K562 (cell line): Measurements from ENCODE around the gene MLLT3. TPM values are rescaled to one million over a fixed set of nuclear protein-coding genes. Genes with fewer than 3 reads are reported as not detected.

ENCODE experiments used
- ATAC-seq: fragments of 200-7000 bp; cut with Tn5 transposase; 3 replicates; pipeline ENCODE4 v1.9.1; 2020; ENCODE audit warnings: moderate library complexity
- BruUV-seq: library from RNA; stranded (reverse); fragments of 400-500 nt; replicated peaks from 2 replicates; lab custom pipeline; 2021; lab: Mats Ljungman, UMichigan
- CTCF ChIA-PET: fragments of 300-600 bp; formaldehyde crosslinking; extraction: SDS; loops from one replicate; lab custom pipeline; 2021; ENCODE audit warnings: low intra/inter-chr PET ratio; lab: Yijun Ruan, JAX
- POLR2A ChIA-PET: fragments of 300-600, 350-650 bp; sonication (Branson Sonifier 250); formaldehyde crosslinking; extraction: SDS; loops from one replicate; lab custom pipeline; 2021; ENCODE audit warnings: antibody characterized with exemption, inconsistent platforms; lab: Yijun Ruan, JAX
- DNase-seq, 4 experiments: peaks; one replicate each; pipeline versions ENCODE4 v3.0.0 to v3.0.0-alpha.2; 2011 to 2018; ENCODE audit warnings: low spot score in 3 of 4, mixed read lengths in 3 of 4; ENCODE audit errors: extremely low read depth in 1 of 4
- FAIRE-seq: peaks from 2 replicates; lab custom pipeline; 2011; peaks lifted over from hg19 to GRCh38; lab: Jason Lieb, UNC
- H2AFZ ChIP-seq: 2 replicates; pipeline ENCODE4 v1.6.0; 2011; ENCODE audit warnings: low read depth, low read length, control low read depth, inconsistent platforms
- H3K27ac ChIP-seq: fragments of 200-600 bp; 3 replicates; pipeline ENCODE4 v1.8.0; 2011; ENCODE audit warnings: low read depth, mild to moderate bottlenecking, control low read depth, inconsistent platforms, low read length, moderate library complexity, mixed read lengths; ENCODE audit errors: extremely low read depth
- H3K27me3 ChIP-seq, 2 experiments: fragments of 300-600 bp in 1 of 2; 2 replicates in 1 of 2; 3 replicates in 1 of 2; pipeline versions ENCODE4 v1.6.0 to v1.8.0; 2011; ENCODE audit warnings: inconsistent platforms in 2 of 2, low read length in 2 of 2, mild to moderate bottlenecking in 1 of 2, mixed read lengths in 1 of 2, moderate library complexity in 1 of 2; ENCODE audit not compliant: control insufficient read depth in 2 of 2, insufficient read depth in 2 of 2
- H3K36me3 ChIP-seq: fragments of 300-600 bp; 3 replicates; pipeline ENCODE4 v1.8.0; 2011; ENCODE audit warnings: mild to moderate bottlenecking, low read length, inconsistent platforms; ENCODE audit not compliant: control insufficient read depth, insufficient read depth
- H3K4me1 ChIP-seq, 2 experiments: fragments of 200-600 bp in 1 of 2; replicated peaks in 1 of 2; 2 replicates in 1 of 2; 3 replicates in 1 of 2; pipeline versions ENCODE4 v1.5.1 to v1.8.0; 2011; ENCODE audit warnings: inconsistent platforms in 2 of 2, low read length in 2 of 2, mild to moderate bottlenecking in 1 of 2, mixed read lengths in 1 of 2, moderate library complexity in 1 of 2; ENCODE audit not compliant: control insufficient read depth in 2 of 2, insufficient read depth in 2 of 2
- H3K4me2 ChIP-seq: 2 replicates; pipeline ENCODE4 v1.6.1; 2011; ENCODE audit warnings: low read length, control low read depth, inconsistent platforms, mixed read lengths; ENCODE audit not compliant: insufficient read depth
- H3K4me3 ChIP-seq: fragments of 200-600 bp; sonication (generic), shearing (Covaris generic); 2 replicates; pipeline ENCODE4 v1.5.1; 2016; ENCODE audit warnings: control low read depth, inconsistent platforms
- H3K79me2 ChIP-seq: fragments of 200-600 bp; 3 replicates; pipeline ENCODE4 v1.8.0; 2011; ENCODE audit warnings: low read length, inconsistent platforms; ENCODE audit not compliant: control insufficient read depth, insufficient read depth
- H3K9ac ChIP-seq, 2 experiments: 2 replicates each; pipeline versions ENCODE4 v1.6.0 to v1.6.1; 2011; ENCODE audit warnings: low read depth in 2 of 2, low read length in 2 of 2, control low read depth in 1 of 2, inconsistent platforms in 1 of 2, mild to moderate bottlenecking in 1 of 2, mixed read lengths in 1 of 2; ENCODE audit not compliant: insufficient read depth in 1 of 2
- H3K9me1 ChIP-seq: one replicate; pipeline ENCODE4 v1.6.0; 2011; ENCODE audit warnings: inconsistent platforms, mild to moderate bottlenecking, low read length, moderate library complexity; ENCODE audit not compliant: control insufficient read depth, insufficient read depth
- H3K9me3 ChIP-seq: replicated peaks from 2 replicates; pipeline ENCODE4 v1.5.1; 2011; ENCODE audit warnings: low read depth, low read length, inconsistent platforms; ENCODE audit not compliant: control insufficient read depth, insufficient read depth
- H4K20me1 ChIP-seq: replicated peaks from 2 replicates; pipeline ENCODE4 v1.6.1; 2011; ENCODE audit warnings: low read length, inconsistent platforms, mixed read lengths; ENCODE audit not compliant: control insufficient read depth, insufficient read depth
- FOXJ2 ChIP-seq: fragments of 200-800 bp; sonication (Bioruptor generic); IDR thresholded peaks from 2 replicates; pipeline ENCODE4 v1.6.1; 2016; ENCODE audit warnings: missing genetic modification characterization, missing compliant biosample characterization
- HNRNPL ChIP-seq: fragments of 200-400 bp; formaldehyde crosslinking; IDR thresholded peaks from 2 replicates; pipeline ENCODE4 v1.6.1; 2017; ENCODE audit warnings: low read depth, mild to moderate bottlenecking, low read length
- MAFF ChIP-seq: IDR thresholded peaks from 2 replicates; pipeline ENCODE4 v1.6.1; 2012; ENCODE audit warnings: low read length, improper control_type of control experiment
- PCBP1 ChIP-seq: fragments of 200-400 bp; formaldehyde crosslinking; IDR thresholded peaks from 2 replicates; pipeline ENCODE4 v1.6.1; 2018; ENCODE audit warnings: mild to moderate bottlenecking, low read depth, low read length; ENCODE audit not compliant: poor library complexity, severe bottlenecking
- PHF8 ChIP-seq: fragments of 200-600 bp; sonication (generic); IDR thresholded peaks from 2 replicates; pipeline ENCODE4 v1.6.1; 2012; ENCODE audit warnings: mixed run types, mild to moderate bottlenecking, inconsistent platforms, low read length, moderate library complexity, borderline replicate concordance
- SIX5 ChIP-seq, 2 experiments: IDR thresholded peaks; 2 replicates each; pipeline ENCODE4 v1.6.1; 2011; ENCODE audit warnings: low read length in 2 of 2, borderline replicate concordance in 1 of 2, low read depth in 1 of 2, mild to moderate bottlenecking in 1 of 2, moderate library complexity in 1 of 2; ENCODE audit not compliant: insufficient read depth in 1 of 2
- ZNF239 ChIP-seq: fragments of 250-450 bp; sonication (Bioruptor Pico); IDR thresholded peaks from 2 replicates; pipeline ENCODE4 v1.4.0; 2020; ENCODE audit warnings: mild to moderate bottlenecking
- ZNF57 ChIP-seq: fragments of 450-650 bp; formaldehyde crosslinking; IDR thresholded peaks from 2 replicates; pipeline ENCODE4 v1.4.0; 2020; ENCODE audit warnings: mild to moderate bottlenecking, moderate library complexity
- whole genome bisulfite sequencing: fragments of 100-300 bp; shearing (Covaris generic); methylation state at CpG from one replicate; pipeline ENCODE4 v1.1.6; 2016; ENCODE audit warnings: low coverage, mixed read lengths; ENCODE audit not compliant: insufficient coverage; ENCODE audit errors: missing lambda C conversion rate; 5-methylcytosine and 5-hydroxymethylcytosine counted together
- in situ Hi-C: fragments of 300-500 bp; cut with MboI; formaldehyde crosslinking; loops from 4 replicates; pipeline ENCODE4 v1.15.0; 2018; ENCODE audit warnings: inconsistent platforms, mixed read lengths
- intact Hi-C: fragments of 100-400 bp; cut with micrococcal nuclease; formaldehyde crosslinking; loops from 2 replicates; pipeline ENCODE4 v1.14.2; 2022
- polyA plus RNA-seq, 8 experiments: library from polyadenylated mRNA; depleted of rRNA in 4 of 8; stranded (reverse) in 5 of 8; unstranded in 3 of 8; fragments of >200 nt; fragmentation: Nextera tagmentation in 2 of 8; fragmentation: Illumina TruSeq in 1 of 8; extraction: Ambion mirVana in 2 of 8; extraction: Trizol in 1 of 8; gene quantifications; 2 replicates each; pipeline versions ENCODE4 v1.2.1 to v1.2.3, GENCODE V29; 2011 to 2014; ENCODE audit warnings: inconsistent platforms in 1 of 8, missing spikeins in 1 of 8
- total RNA-seq, 7 experiments: library from RNA; depleted of rRNA in 6 of 7; stranded (reverse); fragments of >200 nt in 6 of 7; fragmentation: Illumina TruSeq in 2 of 7; extraction: Trizol in 2 of 7; gene quantifications; 2 replicates each; pipeline versions ENCODE4 v1.2.1 to v1.2.3, GENCODE V29; 2011 to 2021; ENCODE audit warnings: low replicate concordance in 1 of 7
- TF ChIP-seq, protein P1 (sequence below): fragments of 450-650 bp; IDR thresholded peaks from one replicate; pipeline ENCODE4 v1.6.1; 2018; ENCODE audit warnings: mild to moderate bottlenecking, moderate library complexity; ENCODE audit not compliant: partially characterized antibody
- TF ChIP-seq, protein P2 (sequence below), 3 experiments: IDR thresholded peaks in 2 of 3; conservative IDR thresholded peaks in 1 of 3; 2 replicates each; pipeline ENCODE4 v1.5.1; 2011 to 2012; ENCODE audit warnings: low read length in 3 of 3, mild to moderate bottlenecking in 3 of 3, control low read depth in 2 of 3, improper control_type of control experiment in 1 of 3, inconsistent platforms in 1 of 3, low read depth in 1 of 3, mixed read lengths in 1 of 3, moderate library complexity in 1 of 3; ENCODE audit not compliant: insufficient read depth in 2 of 3
- TF ChIP-seq, protein P3 (sequence below), 2 experiments: fragments of 200-800 bp in 1 of 2; sonication (Bioruptor generic) in 1 of 2; sonication (generic) in 1 of 2; formaldehyde crosslinking in 1 of 2; IDR thresholded peaks in 1 of 2; conservative IDR thresholded peaks in 1 of 2; 2 replicates each; pipeline versions ENCODE4 v1.5.0 to v1.6.1; 2016 to 2020; ENCODE audit warnings: missing compliant biosample characterization in 1 of 2, missing genetic modification characterization in 1 of 2, missing genetic modification reagents in 1 of 2

Gene MLLT3
- total and polyA plus RNA-seq, 9 of the 15 experiments (the other 6 are each of a cell fraction or from before 2014, with no cell fraction given) = 0.07 to 0.42 (median 0.22) TPM; not detected in 4

DNA sequence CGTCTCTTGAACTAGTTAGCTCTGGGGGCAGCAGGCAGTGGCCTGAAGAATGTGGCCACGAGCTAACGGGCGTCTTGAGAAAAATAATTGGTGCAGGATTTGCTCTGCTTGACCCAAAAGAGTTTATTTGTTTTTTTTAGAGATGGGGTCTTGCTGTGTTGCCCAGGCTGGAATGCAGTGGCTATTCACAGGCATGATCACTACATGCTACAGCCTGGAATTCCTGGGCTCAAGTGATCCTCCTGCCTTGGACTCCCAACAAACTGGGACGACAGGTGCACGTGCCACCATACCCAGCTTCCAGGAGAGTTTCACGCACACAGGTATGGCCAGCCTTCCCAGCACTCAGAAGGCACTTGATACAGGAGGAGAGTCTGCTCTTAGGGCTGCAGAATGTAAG, 203.8 kb downstream of the MLLT3 start:
- TF ChIP-seq HNRNPL (no peak), PHF8 (no peak), PCBP1 (no peak), FOXJ2 (tag) (no peak), SIX5 (IDR thresholded peaks at IDR 0.05; ENCODE audit: borderline replicate concordance in 1 of 2, insufficient read depth in 1 of 2, low read depth in 1 of 2, low read length in 2 of 2) (no peak), ZNF239 (CRISPR knock-in tag) (no peak), MAFF (no peak), ZNF57 (CRISPR knock-in tag) (no peak)
- TF ChIP-seq, protein P1, sequence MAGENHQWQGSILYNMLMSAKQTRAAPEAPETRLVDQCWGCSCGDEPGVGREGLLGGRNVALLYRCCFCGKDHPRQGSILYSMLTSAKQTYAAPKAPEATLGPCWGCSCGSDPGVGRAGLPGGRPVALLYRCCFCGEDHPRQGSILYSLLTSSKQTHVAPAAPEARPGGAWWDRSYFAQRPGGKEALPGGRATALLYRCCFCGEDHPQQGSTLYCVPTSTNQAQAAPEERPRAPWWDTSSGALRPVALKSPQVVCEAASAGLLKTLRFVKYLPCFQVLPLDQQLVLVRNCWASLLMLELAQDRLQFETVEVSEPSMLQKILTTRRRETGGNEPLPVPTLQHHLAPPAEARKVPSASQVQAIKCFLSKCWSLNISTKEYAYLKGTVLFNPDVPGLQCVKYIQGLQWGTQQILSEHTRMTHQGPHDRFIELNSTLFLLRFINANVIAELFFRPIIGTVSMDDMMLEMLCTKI = no peak
- TF ChIP-seq, protein P2, sequence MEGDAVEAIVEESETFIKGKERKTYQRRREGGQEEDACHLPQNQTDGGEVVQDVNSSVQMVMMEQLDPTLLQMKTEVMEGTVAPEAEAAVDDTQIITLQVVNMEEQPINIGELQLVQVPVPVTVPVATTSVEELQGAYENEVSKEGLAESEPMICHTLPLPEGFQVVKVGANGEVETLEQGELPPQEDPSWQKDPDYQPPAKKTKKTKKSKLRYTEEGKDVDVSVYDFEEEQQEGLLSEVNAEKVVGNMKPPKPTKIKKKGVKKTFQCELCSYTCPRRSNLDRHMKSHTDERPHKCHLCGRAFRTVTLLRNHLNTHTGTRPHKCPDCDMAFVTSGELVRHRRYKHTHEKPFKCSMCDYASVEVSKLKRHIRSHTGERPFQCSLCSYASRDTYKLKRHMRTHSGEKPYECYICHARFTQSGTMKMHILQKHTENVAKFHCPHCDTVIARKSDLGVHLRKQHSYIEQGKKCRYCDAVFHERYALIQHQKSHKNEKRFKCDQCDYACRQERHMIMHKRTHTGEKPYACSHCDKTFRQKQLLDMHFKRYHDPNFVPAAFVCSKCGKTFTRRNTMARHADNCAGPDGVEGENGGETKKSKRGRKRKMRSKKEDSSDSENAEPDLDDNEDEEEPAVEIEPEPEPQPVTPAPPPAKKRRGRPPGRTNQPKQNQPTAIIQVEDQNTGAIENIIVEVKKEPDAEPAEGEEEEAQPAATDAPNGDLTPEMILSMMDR (IDR thresholded peaks at IDR 0.05 in 2 of 3, conservative IDR thresholded peaks at IDR 0.05 in 1 of 3; ENCODE audit: insufficient read depth in 2 of 3, low read depth in 1 of 3, low read length in 3 of 3) = no peak
- TF ChIP-seq, protein P3, sequence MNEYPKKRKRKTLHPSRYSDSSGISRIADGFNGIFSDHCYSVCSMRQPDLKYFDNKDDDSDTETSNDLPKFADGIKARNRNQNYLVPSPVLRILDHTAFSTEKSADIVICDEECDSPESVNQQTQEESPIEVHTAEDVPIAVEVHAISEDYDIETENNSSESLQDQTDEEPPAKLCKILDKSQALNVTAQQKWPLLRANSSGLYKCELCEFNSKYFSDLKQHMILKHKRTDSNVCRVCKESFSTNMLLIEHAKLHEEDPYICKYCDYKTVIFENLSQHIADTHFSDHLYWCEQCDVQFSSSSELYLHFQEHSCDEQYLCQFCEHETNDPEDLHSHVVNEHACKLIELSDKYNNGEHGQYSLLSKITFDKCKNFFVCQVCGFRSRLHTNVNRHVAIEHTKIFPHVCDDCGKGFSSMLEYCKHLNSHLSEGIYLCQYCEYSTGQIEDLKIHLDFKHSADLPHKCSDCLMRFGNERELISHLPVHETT (CRISPR knock-in tag; conservative IDR thresholded peaks at IDR 0.05 in 1 of 2, IDR thresholded peaks at IDR 0.05 in 1 of 2) = no peak
- Histone ChIP-seq H3K27me3 (no peaks in the 10 kb centered on the region), H4K20me1 (no peaks in the 10 kb centered on the region), H3K4me1 (no peaks in the 10 kb centered on the region), H2AFZ (no peak overlapping the region), H3K36me3 (no peaks in the 10 kb centered on the region), H3K79me2 (no peaks in the 10 kb centered on the region), H3K9me3 (no peaks in the 10 kb centered on the region), H3K4me3 (no peak overlapping the region), H3K9me1 (no peaks in the 10 kb centered on the region), H3K4me2 (no peak overlapping the region), H3K27ac (no peak overlapping the region), H3K9ac (no peak overlapping the region)
- ATAC-seq (no peak), FAIRE-seq (no peak), DNase-seq (no peak)
- CTCF ChIA-PET = no interaction called here
- intact Hi-C loops = no loop called here
- no TSS peak for BruUV-seq
- 5% methylated on average over 6 of the region's 7 CpGs for WGBS
- POLR2A ChIA-PET = no interaction called here
- in situ Hi-C loops = no loop called here
